GM21515 (cell line): ENCODE data around the gene EMX2.
"Not testable (repeated sequence)": the region's sequence is repeated elsewhere in the genome, so short reads cannot be mapped to it uniquely, and the experiment has no call there.

ENCODE experiments used
- ATAC-seq: cut with Tn5 transposase; IDR thresholded peaks from one replicate; pipeline ENCODE4 v1.9.1; 2021; ENCODE audit not compliant: unreplicated experiment

The EMX2 gene

GRCh38 chr10:117542706-117543224 is at the start of gene EMX2:
Gene EMX2, plus strand, starts transcription at chr10:117542746. Its CDS starts 522 bp downstream, at chr10:117543268.
- ATAC-seq = no peak

GRCh38 chr10:117496031-117496430 is 46.5 kb upstream of the EMX2 start:
- no peak for ATAC-seq

- peak; percentile 86 for ATAC-seq
Observed at GRCh38 chr10:117496616-117497028, 45.9 kb upstream of the EMX2 start.

- ATAC-seq = no peak
Observed at GRCh38 chr10:117497736-117498135, 44.8 kb upstream of the EMX2 start.

GRCh38 chr10:117499248-117500105 is 43.1 kb upstream of the EMX2 start:
- ATAC-seq = no peak

- no peak for ATAC-seq
Observed at GRCh38 chr10:117500456-117500855, 42.1 kb upstream of the EMX2 start.

GRCh38 chr10:117501460-117502035 is 41.0 kb upstream of the EMX2 start:
- ATAC-seq = no peak

GRCh38 chr10:117502421-117503243 is 39.9 kb upstream of the EMX2 start:
- no peak for ATAC-seq

GRCh38 chr10:117503244-117504205 is 39.0 kb upstream of the EMX2 start:
- no peak for ATAC-seq

- no peak for ATAC-seq
Observed at GRCh38 chr10:117504562-117504961, 38.0 kb upstream of the EMX2 start.

- ATAC-seq = not testable (repeated sequence)
Observed at GRCh38 chr10:117507081-117507480, 35.5 kb upstream of the EMX2 start.

- no peak for ATAC-seq
Observed at GRCh38 chr10:117509573-117509972, 33.0 kb upstream of the EMX2 start.

- no peak for ATAC-seq
Observed at GRCh38 chr10:117511601-117512390, 30.8 kb upstream of the EMX2 start.

GRCh38 chr10:117514971-117515370 is 27.6 kb upstream of the EMX2 start:
- ATAC-seq = no peak

- ATAC-seq = no peak
Observed at GRCh38 chr10:117516681-117517080, 25.9 kb upstream of the EMX2 start.

- no peak for ATAC-seq
Observed at GRCh38 chr10:117518246-117518645, 24.3 kb upstream of the EMX2 start.

- ATAC-seq = no peak
Observed at GRCh38 chr10:117519286-117519685, 23.3 kb upstream of the EMX2 start.

GRCh38 chr10:117519879-117520278 is 22.7 kb upstream of the EMX2 start:
- no peak for ATAC-seq

- ATAC-seq = no peak
Observed at GRCh38 chr10:117530791-117531190, 11.8 kb upstream of the EMX2 start.
